SK-N-SH (cell line): ENCODE results near the gene NLRP9. TPM values are rescaled to one million over a fixed set of nuclear protein-coding genes. Genes with fewer than 3 reads are reported as not detected.

Experiments used
- CTCF ChIA-PET: fragments of 300-600, 350-600 bp; formaldehyde crosslinking; extraction: SDS; loops from one replicate; lab custom pipeline; 2021; lab: Yijun Ruan, JAX
- POLR2A ChIA-PET: fragments of 350-600 bp; sonication (Branson Sonifier 250); formaldehyde crosslinking; extraction: SDS; loops from one replicate; lab custom pipeline; 2020; ENCODE audit warnings: antibody characterized with exemption, inconsistent platforms; lab: Yijun Ruan, JAX
- DNase-seq: peaks from one replicate; pipeline ENCODE4 v3.0.0; 2012
- H2AFZ ChIP-seq: fragments of 200-600 bp; sonication (generic); 2 replicates; pipeline ENCODE4 v1.8.1; 2016; ENCODE audit warnings: antibody characterized with exemption, mild to moderate bottlenecking, low read depth
- H3F3A ChIP-seq: fragments of 200-600 bp; sonication (generic); replicated peaks from 2 replicates; pipeline ENCODE3; 2016; ENCODE audit warnings: antibody characterized with exemption, mild to moderate bottlenecking; ENCODE audit not compliant: insufficient read depth
- H3K27ac ChIP-seq, 2 experiments: fragments of 200-500 bp in 1 of 2; fragments of 200-600 bp in 1 of 2; sonication (Bioruptor generic) in 1 of 2; sonication (generic), shearing (Covaris generic) in 1 of 2; 2 replicates each; pipeline versions ENCODE4 v1.5.1 to v1.6.1; 2014 to 2016; ENCODE audit warnings: low read depth in 2 of 2, inconsistent platforms in 1 of 2, low read length in 1 of 2, mild to moderate bottlenecking in 1 of 2, mixed read lengths in 1 of 2
- H3K27me3 ChIP-seq: fragments of 200-600 bp; sonication (generic), shearing (Covaris generic); 2 replicates; pipeline ENCODE4 v1.6.1; 2016; ENCODE audit warnings: mixed run types; ENCODE audit not compliant: insufficient read depth
- H3K36me3 ChIP-seq, 2 experiments: fragments of 200-500 bp in 1 of 2; fragments of 200-600 bp in 1 of 2; sonication (Bioruptor generic) in 1 of 2; sonication (generic) in 1 of 2; replicated peaks in 1 of 2; 2 replicates each; pipeline versions ENCODE3 to v1.5.1; 2014 to 2016; ENCODE audit warnings: low read length in 1 of 2, mild to moderate bottlenecking in 1 of 2; ENCODE audit not compliant: insufficient read depth in 2 of 2, control insufficient read depth in 1 of 2
- H3K4me1 ChIP-seq, 2 experiments: fragments of 200-500 bp in 1 of 2; fragments of 200-600 bp in 1 of 2; sonication (Bioruptor generic) in 1 of 2; sonication (generic), shearing (Covaris generic) in 1 of 2; 2 replicates each; pipeline versions ENCODE4 v1.5.1 to v1.6.1; 2014 to 2016; ENCODE audit warnings: low read depth in 1 of 2, low read length in 1 of 2, mixed run types in 1 of 2; ENCODE audit not compliant: insufficient read depth in 2 of 2, control insufficient read depth in 1 of 2
- H3K4me2 ChIP-seq: fragments of 200-600 bp; sonication (generic), shearing (Covaris generic); 2 replicates; pipeline ENCODE4 v1.6.1; 2017; ENCODE audit warnings: mixed run types
- H3K4me3 ChIP-seq, 2 experiments: fragments of 200-500 bp in 1 of 2; fragments of 200-600 bp in 1 of 2; sonication (Bioruptor generic) in 1 of 2; sonication (generic), shearing (Covaris generic) in 1 of 2; 2 replicates each; pipeline versions ENCODE4 v1.5.1 to v1.8.1; 2014 to 2016; ENCODE audit warnings: low read depth in 2 of 2, inconsistent platforms in 1 of 2, low read length in 1 of 2, mild to moderate bottlenecking in 1 of 2, mixed read lengths in 1 of 2, moderate library complexity in 1 of 2
- H3K79me2 ChIP-seq: fragments of 200-600 bp; sonication (generic); 2 replicates; pipeline ENCODE4 v1.8.1; 2017; ENCODE audit warnings: mild to moderate bottlenecking; ENCODE audit not compliant: insufficient read depth
- H3K9ac ChIP-seq: fragments of 200-600 bp; sonication (generic); 2 replicates; pipeline ENCODE4 v1.6.1; 2017; ENCODE audit warnings: mixed run types
- H3K9me2 ChIP-seq: fragments of 200-600 bp; sonication (generic); 2 replicates; pipeline ENCODE4 v1.6.1; 2017; ENCODE audit warnings: mixed run types
- H3K9me3 ChIP-seq: fragments of 200-600 bp; sonication (generic); 2 replicates; pipeline ENCODE4 v1.6.1; 2017; ENCODE audit warnings: mixed run types, mild to moderate bottlenecking, moderate library complexity
- H4K20me1 ChIP-seq: fragments of 200-600 bp; sonication (generic); 2 replicates; pipeline ENCODE4 v1.6.1; 2017; ENCODE audit warnings: mild to moderate bottlenecking, mixed run types; ENCODE audit not compliant: insufficient read depth
- ELF1 ChIP-seq: IDR thresholded peaks from 2 replicates; pipeline ENCODE4 v1.4.0; 2012
- EP300 ChIP-seq, 2 experiments: IDR thresholded peaks; 2 replicates each; pipeline versions ENCODE4 v1.4.0 to v1.6.1; 2012; ENCODE audit warnings: borderline replicate concordance in 1 of 2, low read depth in 1 of 2, low read length in 1 of 2
- FOSL2 ChIP-seq: IDR thresholded peaks from 2 replicates; pipeline ENCODE4 v1.4.0; 2012; ENCODE audit warnings: low read depth, mild to moderate bottlenecking, moderate library complexity, borderline replicate concordance
- FOXJ3 ChIP-seq: sonication (generic); formaldehyde crosslinking; IDR thresholded peaks from 2 replicates; pipeline ENCODE4 v1.5.1; 2020; ENCODE audit warnings: mild to moderate bottlenecking, missing genetic modification reagents
- FOXM1 ChIP-seq: IDR thresholded peaks from 2 replicates; pipeline ENCODE4 v1.4.0; 2012; ENCODE audit warnings: low read depth, mild to moderate bottlenecking
- JUND ChIP-seq: IDR thresholded peaks from 2 replicates; pipeline ENCODE4 v1.4.0; 2012
- NFIC ChIP-seq: IDR thresholded peaks from 2 replicates; pipeline ENCODE4 v1.4.0; 2012; ENCODE audit warnings: borderline replicate concordance
- NRF1 ChIP-seq: IDR thresholded peaks from 2 replicates; pipeline ENCODE4 v1.6.1; 2012; ENCODE audit warnings: low read depth, mild to moderate bottlenecking, low read length
- POLR2AphosphoS5 ChIP-seq: IDR thresholded peaks from 2 replicates; pipeline ENCODE4 v1.6.1; 2012; ENCODE audit warnings: low read depth, low read length
- RCOR1 ChIP-seq: fragments of 150-350 bp; IDR thresholded peaks from 2 replicates; pipeline ENCODE4 v1.6.1; 2017; ENCODE audit warnings: antibody characterized with exemption, low read length
- RFX5 ChIP-seq: IDR thresholded peaks from 2 replicates; pipeline ENCODE4 v1.6.1; 2012; ENCODE audit warnings: mild to moderate bottlenecking, improper control_type of control experiment, low read length
- RXRA ChIP-seq: IDR thresholded peaks from 2 replicates; pipeline ENCODE4 v1.4.0; 2012; ENCODE audit warnings: low read depth, mild to moderate bottlenecking, borderline replicate concordance
- SIN3A ChIP-seq: IDR thresholded peaks from 2 replicates; pipeline ENCODE4 v1.6.1; 2012; ENCODE audit warnings: low read depth, mild to moderate bottlenecking, low read length, moderate library complexity, borderline replicate concordance
- SMC3 ChIP-seq: IDR thresholded peaks from 2 replicates; pipeline ENCODE4 v1.6.1; 2012; ENCODE audit warnings: low read depth, low read length, improper control_type of control experiment
- TAF1 ChIP-seq: IDR thresholded peaks from 2 replicates; pipeline ENCODE4 v1.6.1; 2012; ENCODE audit warnings: low read depth, mild to moderate bottlenecking, low read length, moderate library complexity, borderline replicate concordance
- TCF12 ChIP-seq: IDR thresholded peaks from 2 replicates; pipeline ENCODE4 v1.4.0; 2012
- TEAD4 ChIP-seq: IDR thresholded peaks from 2 replicates; pipeline ENCODE4 v1.4.0; 2012; ENCODE audit warnings: mild to moderate bottlenecking, borderline replicate concordance; ENCODE audit not compliant: insufficient read depth
- YY1 ChIP-seq: IDR thresholded peaks from 2 replicates; pipeline ENCODE4 v1.4.0; 2012; ENCODE audit warnings: low read depth, mild to moderate bottlenecking
- WGBS: methylation state at CpG from one replicate; pipeline ENCODE4 v1.1.6; 2017; ENCODE audit warnings: low lambda C conversion rate; 5-methylcytosine and 5-hydroxymethylcytosine counted together
- polyA plus RNA-seq, 3 experiments: library from polyadenylated mRNA; depleted of rRNA; stranded (reverse); fragments of >200 nt; gene quantifications; 2 replicates each; pipeline ENCODE4 v1.2.3, GENCODE V29; 2012
- TF ChIP-seq, protein P1 (sequence below): IDR thresholded peaks from 2 replicates; pipeline ENCODE4 v1.6.1; 2012; ENCODE audit warnings: mild to moderate bottlenecking, low read depth, low read length, moderate library complexity
- TF ChIP-seq, protein P2 (sequence below): fragments of 200-600 bp; sonication (generic); IDR thresholded peaks from 2 replicates; pipeline ENCODE4 v1.6.1; 2017; ENCODE audit warnings: antibody characterized with exemption, mild to moderate bottlenecking, moderate library complexity

The NLRP9 gene
- polyA plus RNA-seq, 1 of the 3 experiments (the other 2 are of a cell fraction) = not detected

DNA sequence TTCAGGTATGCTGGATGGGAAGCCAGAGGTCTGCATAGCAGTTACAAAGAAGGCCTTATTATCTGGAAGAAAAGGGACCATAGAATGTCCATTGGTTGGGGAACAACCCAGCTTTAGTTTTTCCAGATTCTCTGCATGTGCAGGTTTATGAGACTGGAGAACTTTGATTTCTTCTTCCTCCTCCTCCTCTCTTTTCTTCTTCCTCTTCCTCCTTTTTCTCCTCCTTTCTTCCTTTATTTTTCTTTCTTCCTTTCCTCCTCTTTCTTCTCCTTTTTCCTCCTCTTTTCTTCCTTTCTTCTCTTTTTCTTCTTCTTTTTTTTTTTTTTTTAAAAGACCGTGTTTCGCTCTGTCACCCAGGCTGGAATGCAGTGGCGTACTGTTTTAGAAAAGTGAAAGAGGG lies 32.2 kb downstream of the NLRP9 start:
- Histone ChIP-seq H3K36me3 (peaks cover 0 to 2% of the 10 kb centered on the region in 2 experiments), H3K4me2 (no peak overlapping the region), H3K9me2 (no peaks in the 10 kb centered on the region), H3F3A (peaks cover 4% of the 10 kb centered on the region), H4K20me1 (no peaks in the 10 kb centered on the region), H3K9me3 (no peaks in the 10 kb centered on the region), H3K4me3 (no peak overlapping the region), H3K27me3 (peaks cover 13% of the 10 kb centered on the region), H3K27ac (no peak overlapping the region), H3K9ac (no peak overlapping the region), H2AFZ (no peak overlapping the region), H3K79me2 (no peaks in the 10 kb centered on the region), H3K4me1 (no peaks in the 10 kb centered on the region)
- ChIA-PET POLR2A (no interaction called here), CTCF (interaction anchor here (1.0 to 1.4 kb wide), 2 partner anchors 34 to 74 kb away, joined by 3 to 5 read pairs; no protein-coding TSS in a partner anchor)
- TF ChIP-seq YY1 = no peak
- TF ChIP-seq POLR2AphosphoS5 = no peak
- no peak for TF ChIP-seq TCF12
- TF ChIP-seq SIN3A = no peak
- TF ChIP-seq JUND = no peak
- no peak for TF ChIP-seq ELF1
- TF ChIP-seq TAF1 = no peak
- TF ChIP-seq, protein P1, sequence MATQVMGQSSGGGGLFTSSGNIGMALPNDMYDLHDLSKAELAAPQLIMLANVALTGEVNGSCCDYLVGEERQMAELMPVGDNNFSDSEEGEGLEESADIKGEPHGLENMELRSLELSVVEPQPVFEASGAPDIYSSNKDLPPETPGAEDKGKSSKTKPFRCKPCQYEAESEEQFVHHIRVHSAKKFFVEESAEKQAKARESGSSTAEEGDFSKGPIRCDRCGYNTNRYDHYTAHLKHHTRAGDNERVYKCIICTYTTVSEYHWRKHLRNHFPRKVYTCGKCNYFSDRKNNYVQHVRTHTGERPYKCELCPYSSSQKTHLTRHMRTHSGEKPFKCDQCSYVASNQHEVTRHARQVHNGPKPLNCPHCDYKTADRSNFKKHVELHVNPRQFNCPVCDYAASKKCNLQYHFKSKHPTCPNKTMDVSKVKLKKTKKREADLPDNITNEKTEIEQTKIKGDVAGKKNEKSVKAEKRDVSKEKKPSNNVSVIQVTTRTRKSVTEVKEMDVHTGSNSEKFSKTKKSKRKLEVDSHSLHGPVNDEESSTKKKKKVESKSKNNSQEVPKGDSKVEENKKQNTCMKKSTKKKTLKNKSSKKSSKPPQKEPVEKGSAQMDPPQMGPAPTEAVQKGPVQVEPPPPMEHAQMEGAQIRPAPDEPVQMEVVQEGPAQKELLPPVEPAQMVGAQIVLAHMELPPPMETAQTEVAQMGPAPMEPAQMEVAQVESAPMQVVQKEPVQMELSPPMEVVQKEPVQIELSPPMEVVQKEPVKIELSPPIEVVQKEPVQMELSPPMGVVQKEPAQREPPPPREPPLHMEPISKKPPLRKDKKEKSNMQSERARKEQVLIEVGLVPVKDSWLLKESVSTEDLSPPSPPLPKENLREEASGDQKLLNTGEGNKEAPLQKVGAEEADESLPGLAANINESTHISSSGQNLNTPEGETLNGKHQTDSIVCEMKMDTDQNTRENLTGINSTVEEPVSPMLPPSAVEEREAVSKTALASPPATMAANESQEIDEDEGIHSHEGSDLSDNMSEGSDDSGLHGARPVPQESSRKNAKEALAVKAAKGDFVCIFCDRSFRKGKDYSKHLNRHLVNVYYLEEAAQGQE = no peak
- TF ChIP-seq EP300 (IDR thresholded peaks at IDR 0.05; ENCODE audit: borderline replicate concordance in 1 of 2, low read depth in 1 of 2, low read length in 1 of 2) = no peak
- no peak for TF ChIP-seq NFIC
- no peak for TF ChIP-seq RFX5
- TF ChIP-seq TEAD4 = no peak
- TF ChIP-seq RXRA = no peak
- DNase-seq = no peak
- WGBS = 76% methylated on average over 3 of the region's 3 CpGs

GRCh38 chr19:55704494-55705245 lies 33.5 kb downstream of the NLRP9 start:
- Histone ChIP-seq H3K4me3 (no peak overlapping the region), H3K4me2 (no peak overlapping the region), H4K20me1 (no peaks in the 10 kb centered on the region), H3K9me3 (no peaks in the 10 kb centered on the region), H3K9me2 (no peaks in the 10 kb centered on the region)
- DNase-seq = no peak
- no peak for TF ChIP-seq TAF1
- no peak for TF ChIP-seq FOXM1
- TF ChIP-seq, protein P2, sequence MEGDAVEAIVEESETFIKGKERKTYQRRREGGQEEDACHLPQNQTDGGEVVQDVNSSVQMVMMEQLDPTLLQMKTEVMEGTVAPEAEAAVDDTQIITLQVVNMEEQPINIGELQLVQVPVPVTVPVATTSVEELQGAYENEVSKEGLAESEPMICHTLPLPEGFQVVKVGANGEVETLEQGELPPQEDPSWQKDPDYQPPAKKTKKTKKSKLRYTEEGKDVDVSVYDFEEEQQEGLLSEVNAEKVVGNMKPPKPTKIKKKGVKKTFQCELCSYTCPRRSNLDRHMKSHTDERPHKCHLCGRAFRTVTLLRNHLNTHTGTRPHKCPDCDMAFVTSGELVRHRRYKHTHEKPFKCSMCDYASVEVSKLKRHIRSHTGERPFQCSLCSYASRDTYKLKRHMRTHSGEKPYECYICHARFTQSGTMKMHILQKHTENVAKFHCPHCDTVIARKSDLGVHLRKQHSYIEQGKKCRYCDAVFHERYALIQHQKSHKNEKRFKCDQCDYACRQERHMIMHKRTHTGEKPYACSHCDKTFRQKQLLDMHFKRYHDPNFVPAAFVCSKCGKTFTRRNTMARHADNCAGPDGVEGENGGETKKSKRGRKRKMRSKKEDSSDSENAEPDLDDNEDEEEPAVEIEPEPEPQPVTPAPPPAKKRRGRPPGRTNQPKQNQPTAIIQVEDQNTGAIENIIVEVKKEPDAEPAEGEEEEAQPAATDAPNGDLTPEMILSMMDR = no peak; the same call in 1 of the 2 replicates
- TF ChIP-seq NRF1 = no peak
- TF ChIP-seq SMC3 = no peak
- TF ChIP-seq RCOR1 = no peak
- no peak for TF ChIP-seq FOSL2
- no peak for TF ChIP-seq FOXJ3
- TF ChIP-seq, all 33 proteins: peak for 0
- H3K9ac ChIP-seq = no peak overlapping the region
- H3F3A ChIP-seq = peaks cover 1% of the 10 kb centered on the region
- peaks cover 6% of the 10 kb centered on the region; the same call in 1 of the 2 replicates for H3K27me3 ChIP-seq
- H3K79me2 ChIP-seq = no peaks in the 10 kb centered on the region
- POLR2A ChIA-PET = no interaction called here
- 97% methylated on average over 14 of the region's 15 CpGs for WGBS
- CTCF ChIA-PET = interaction anchor here (0.7 to 2.3 kb wide), 8 partner anchors 9 to 75 kb away, joined by 3 to 8 read pairs (median 3); no protein-coding TSS in a partner anchor
- H2AFZ ChIP-seq = no peak overlapping the region
- H3K4me1 ChIP-seq = no peaks in the 10 kb centered on the region; a peak in 1 of 4 replicates
- H3K27ac ChIP-seq = no peak overlapping the region
- H3K36me3 ChIP-seq = peaks cover 0 to 7% of the 10 kb centered on the region in 2 experiments
